H1 (cell line): ENCODE results near the gene COQ5. TPM values are rescaled to one million over a fixed set of nuclear protein-coding genes. Genes with fewer than 3 reads are reported as not detected.

Experiments used
- CTCF ChIA-PET: fragments of 300-600 bp; sonication (Branson Sonifier 250); formaldehyde crosslinking; loops from one replicate; lab custom pipeline; 2021; ENCODE audit not compliant: partially characterized antibody; lab: Charles Lee
- POLR2A ChIA-PET: fragments of 300-600 bp; sonication (Branson Sonifier 250); formaldehyde crosslinking; loops from one replicate; lab custom pipeline; 2021; ENCODE audit warnings: inconsistent platforms; ENCODE audit not compliant: partially characterized antibody; lab: Charles Lee
- DNase-seq, 2 experiments: peaks; one replicate each; pipeline versions ENCODE4 v3.0.0 to v3.0.0-alpha.2; 2010 to 2022; ENCODE audit warnings: low spot score in 2 of 2, low read depth in 1 of 2, mixed read lengths in 1 of 2
- FAIRE-seq: peaks from 2 replicates; lab custom pipeline; 2011; peaks lifted over from hg19 to GRCh38; lab: Jason Lieb, UNC
- H2AFZ ChIP-seq: 2 replicates; pipeline ENCODE4 v1.8.1; 2012; ENCODE audit warnings: low read length, inconsistent platforms
- H2AK5ac ChIP-seq: 2 replicates; pipeline ENCODE4 v1.6.1; 2013; ENCODE audit warnings: low read depth, low read length
- H2BK120ac ChIP-seq: replicated peaks from 2 replicates; pipeline ENCODE3; 2013; ENCODE audit warnings: low read depth, low read length, inconsistent platforms
- H2BK12ac ChIP-seq: 2 replicates; pipeline ENCODE4 v1.6.1; 2013; ENCODE audit warnings: low read depth, low read length
- H2BK15ac ChIP-seq: 2 replicates; pipeline ENCODE4 v1.6.1; 2013; ENCODE audit warnings: low read length
- H2BK20ac ChIP-seq: 2 replicates; pipeline ENCODE4 v1.6.1; 2013; ENCODE audit warnings: low read length
- H2BK5ac ChIP-seq: 2 replicates; pipeline ENCODE4 v1.6.1; 2013; ENCODE audit warnings: low read depth, low read length
- H3K14ac ChIP-seq: 2 replicates; pipeline ENCODE4 v1.6.1; 2013; ENCODE audit warnings: inconsistent platforms; ENCODE audit not compliant: insufficient read length
- H3K18ac ChIP-seq: 2 replicates; pipeline ENCODE4 v1.6.1; 2013; ENCODE audit warnings: low read length; ENCODE audit errors: extremely low read depth
- H3K23ac ChIP-seq: 2 replicates; pipeline ENCODE4 v1.6.1; 2013; ENCODE audit warnings: inconsistent platforms; ENCODE audit not compliant: insufficient read length
- H3K23me2 ChIP-seq: 2 replicates; pipeline ENCODE4 v1.6.1; 2013; ENCODE audit warnings: low read depth, low read length
- H3K27ac ChIP-seq: 2 replicates; pipeline ENCODE4 v1.6.1; 2011; ENCODE audit warnings: low read depth, low read length, inconsistent platforms
- H3K27me3 ChIP-seq, 4 experiments: replicated peaks in 1 of 4; 1 replicate in 1 of 4; 2 replicates in 3 of 4; pipeline versions ENCODE4 v1.6.1 to v1.8.1; 2011 to 2013; ENCODE audit warnings: low read length in 3 of 4, mild to moderate bottlenecking in 3 of 4, inconsistent platforms in 2 of 4, mixed read lengths in 2 of 4, moderate library complexity in 1 of 4; ENCODE audit not compliant: control insufficient read depth in 3 of 4, insufficient read depth in 3 of 4; ENCODE audit errors: extremely low read depth in 1 of 4
- H3K36me3 ChIP-seq, 4 experiments: 2 replicates each; pipeline versions ENCODE4 v1.6.1 to v1.8.1; 2011 to 2013; ENCODE audit warnings: mild to moderate bottlenecking in 4 of 4, low read length in 3 of 4, moderate library complexity in 2 of 4, control low read depth in 1 of 4, inconsistent platforms in 1 of 4; ENCODE audit not compliant: insufficient read depth in 4 of 4, control insufficient read depth in 2 of 4
- H3K4ac ChIP-seq: replicated peaks from 2 replicates; pipeline ENCODE3; 2013; ENCODE audit warnings: low read length, low read depth, mixed read lengths, inconsistent platforms; ENCODE audit not compliant: insufficient read length
- H3K4me1 ChIP-seq, 4 experiments: replicated peaks in 1 of 4; 1 replicate in 1 of 4; 2 replicates in 3 of 4; pipeline versions ENCODE4 v1.6.1 to v1.8.1; 2011 to 2013; ENCODE audit warnings: low read length in 3 of 4, inconsistent platforms in 2 of 4, mixed read lengths in 1 of 4; ENCODE audit not compliant: insufficient read depth in 4 of 4, control insufficient read depth in 3 of 4
- H3K4me2 ChIP-seq, 2 experiments: 2 replicates each; pipeline versions ENCODE4 v1.6.1 to v1.8.1; 2011 to 2013; ENCODE audit warnings: low read depth in 2 of 2, low read length in 2 of 2, control low read depth in 1 of 2, inconsistent platforms in 1 of 2, mild to moderate bottlenecking in 1 of 2; ENCODE audit not compliant: insufficient read depth in 1 of 2
- H3K4me3 ChIP-seq, 4 experiments: fragments of 200-600, 300-600 bp in 1 of 4; sonication (generic), shearing (Covaris generic), sonication (Bioruptor Twin) in 1 of 4; 2 replicates each; pipeline versions ENCODE4 v1.5.1 to v1.8.1; 2011 to 2016; ENCODE audit warnings: low read length in 4 of 4, low read depth in 3 of 4, control low read depth in 2 of 4, inconsistent platforms in 2 of 4, mild to moderate bottlenecking in 2 of 4, mixed read lengths in 1 of 4, moderate library complexity in 1 of 4; ENCODE audit not compliant: insufficient read depth in 2 of 4; ENCODE audit errors: extremely low read depth in 1 of 4
- H3K56ac ChIP-seq: replicated peaks from 2 replicates; pipeline ENCODE3; 2013; ENCODE audit warnings: low read depth, mild to moderate bottlenecking, mixed read lengths, low read length, inconsistent platforms; ENCODE audit not compliant: insufficient read length
- H3K79me1 ChIP-seq: 2 replicates; pipeline ENCODE4 v1.6.1; 2013; ENCODE audit warnings: low read depth, low read length, control low read depth
- H3K79me2 ChIP-seq, 2 experiments: 2 replicates each; pipeline versions ENCODE4 v1.6.1 to v1.8.1; 2012 to 2013; ENCODE audit warnings: low read length in 2 of 2, mild to moderate bottlenecking in 2 of 2, inconsistent platforms in 1 of 2; ENCODE audit not compliant: insufficient read depth in 2 of 2, control insufficient read depth in 1 of 2
- H3K9ac ChIP-seq, 4 experiments: replicated peaks in 1 of 4; 1 replicate in 1 of 4; 2 replicates in 3 of 4; pipeline versions ENCODE4 v1.6.1 to v1.8.1; 2011 to 2013; ENCODE audit warnings: low read depth in 3 of 4, low read length in 3 of 4, control low read depth in 2 of 4, mild to moderate bottlenecking in 2 of 4, moderate library complexity in 2 of 4, inconsistent platforms in 1 of 4; ENCODE audit errors: extremely low read depth in 1 of 4
- H3K9me3 ChIP-seq, 2 experiments: 2 replicates each; pipeline versions ENCODE4 v1.6.1 to v1.8.1; 2012 to 2013; ENCODE audit warnings: mild to moderate bottlenecking in 2 of 2, moderate library complexity in 2 of 2, control low read depth in 1 of 2, inconsistent platforms in 1 of 2, low read depth in 1 of 2, low read length in 1 of 2, mixed read lengths in 1 of 2; ENCODE audit not compliant: insufficient read depth in 2 of 2
- H4K20me1 ChIP-seq, 2 experiments: replicated peaks in 1 of 2; 2 replicates each; pipeline versions ENCODE3 to v1.8.1; 2011 to 2013; ENCODE audit warnings: inconsistent platforms in 2 of 2, low read length in 2 of 2, mild to moderate bottlenecking in 1 of 2; ENCODE audit not compliant: insufficient read depth in 2 of 2, control insufficient read depth in 1 of 2
- H4K5ac ChIP-seq: 2 replicates; pipeline ENCODE4 v1.6.1; 2013; ENCODE audit warnings: low read length, low read depth, mixed read lengths, inconsistent platforms; ENCODE audit not compliant: insufficient read length
- H4K8ac ChIP-seq: 2 replicates; pipeline ENCODE4 v1.8.0; 2013; ENCODE audit warnings: mild to moderate bottlenecking, moderate library complexity, low read length, inconsistent platforms; ENCODE audit not compliant: insufficient read depth; ENCODE audit errors: extremely low read depth
- H4K91ac ChIP-seq: replicated peaks from 2 replicates; pipeline ENCODE3; 2013; ENCODE audit warnings: low read length, mixed read lengths, inconsistent platforms; ENCODE audit not compliant: insufficient read length
- BACH1 ChIP-seq: IDR thresholded peaks from 2 replicates; pipeline ENCODE4 v1.6.1; 2012; ENCODE audit warnings: low read length, improper control_type of control experiment
- BCL11A ChIP-seq, 2 experiments: IDR thresholded peaks; one replicate each; pipeline ENCODE4 v1.6.1; 2011; ENCODE audit warnings: low read depth in 2 of 2, low read length in 2 of 2, mild to moderate bottlenecking in 2 of 2
- CEBPB ChIP-seq: IDR thresholded peaks from 2 replicates; pipeline ENCODE4 v1.6.1; 2012; ENCODE audit warnings: low read depth, low read length
- CHD1 ChIP-seq: IDR thresholded peaks from 2 replicates; pipeline ENCODE4 v1.6.1; 2012; ENCODE audit warnings: low read depth, low read length, improper control_type of control experiment
- CREB1 ChIP-seq: IDR thresholded peaks from 2 replicates; pipeline ENCODE4 v1.6.1; 2012; ENCODE audit warnings: inconsistent platforms
- EZH2 ChIP-seq: fragments of 200-600 bp; sonication (generic); IDR thresholded peaks from 2 replicates; pipeline ENCODE4 v1.7.1; 2012; ENCODE audit warnings: low read depth, mild to moderate bottlenecking, moderate library complexity, low read length, inconsistent platforms; ENCODE audit not compliant: severe bottlenecking
- JUND ChIP-seq: IDR thresholded peaks from 2 replicates; pipeline ENCODE4 v1.6.1; 2011; ENCODE audit warnings: mild to moderate bottlenecking, improper control_type of control experiment, low read length
- POLR2AphosphoS5 ChIP-seq: IDR thresholded peaks from 2 replicates; pipeline ENCODE4 v1.6.1; 2011; ENCODE audit warnings: low read depth, low read length
- SAP30 ChIP-seq: fragments of 300-600 bp; sonication (generic); IDR thresholded peaks from 2 replicates; pipeline ENCODE4 v1.7.1; 2012; ENCODE audit warnings: low read length, moderate library complexity, mild to moderate bottlenecking, inconsistent platforms; ENCODE audit not compliant: insufficient read depth, insufficient replicate concordance
- SIRT6 ChIP-seq: IDR thresholded peaks from one replicate; pipeline ENCODE4 v1.7.1; 2012; ENCODE audit warnings: low read length, inconsistent platforms
- YY1 ChIP-seq: IDR thresholded peaks from 2 replicates; pipeline ENCODE4 v1.6.1; 2011; ENCODE audit warnings: low read depth, mild to moderate bottlenecking, low read length
- WGBS, 2 experiments: shearing (Covaris generic) in 1 of 2; methylation state at CpG; one replicate each; pipeline versions ENCODE4 v1.1.6 to v1.1.7; 2013 to 2015; ENCODE audit warnings: low lambda C conversion rate in 2 of 2, mixed read lengths in 2 of 2, inconsistent platforms in 1 of 2, low coverage in 1 of 2, missing lambda C conversion rate in 1 of 2; ENCODE audit not compliant: insufficient replicate concordance in 2 of 2, insufficient coverage in 1 of 2, insufficient read length in 1 of 2; ENCODE audit errors: extremely low coverage in 1 of 2, missing lambda C conversion rate in 1 of 2; 5-methylcytosine and 5-hydroxymethylcytosine counted together
- polyA plus RNA-seq, 7 experiments: library from polyadenylated mRNA; depleted of rRNA in 3 of 7; stranded (reverse) in 5 of 7; unstranded in 2 of 7; fragments of >200 nt in 5 of 7; fragments of 200-250 nt in 2 of 7; gene quantifications; 1 replicate in 5 of 7; 2 replicates in 1 of 7; 4 replicates in 1 of 7; pipeline versions ENCODE4 v1.2.1 to v1.2.3, GENCODE V29; 2011 to 2013; ENCODE audit warnings: missing spikeins in 2 of 7, mixed read lengths in 2 of 7
- total RNA-seq: library from RNA; stranded (reverse); fragmentation: NEBNext Ultra II Directional; extraction: Animal tissue kit (Norgen Biotek cat#: 25700); gene quantifications from 2 replicates; pipeline ENCODE4 v1.2.1, GENCODE V29; 2021
- TF ChIP-seq, protein P1 (sequence below): IDR thresholded peaks from 2 replicates; pipeline ENCODE4 v1.6.1; 2011; ENCODE audit warnings: low read length, improper control_type of control experiment

The COQ5 gene
- total and polyA plus RNA-seq, 2 of the 8 experiments (the other 6 are each of a cell fraction or from before 2014, with no cell fraction given), result 35.1 to 35.8 TPM

DNA sequence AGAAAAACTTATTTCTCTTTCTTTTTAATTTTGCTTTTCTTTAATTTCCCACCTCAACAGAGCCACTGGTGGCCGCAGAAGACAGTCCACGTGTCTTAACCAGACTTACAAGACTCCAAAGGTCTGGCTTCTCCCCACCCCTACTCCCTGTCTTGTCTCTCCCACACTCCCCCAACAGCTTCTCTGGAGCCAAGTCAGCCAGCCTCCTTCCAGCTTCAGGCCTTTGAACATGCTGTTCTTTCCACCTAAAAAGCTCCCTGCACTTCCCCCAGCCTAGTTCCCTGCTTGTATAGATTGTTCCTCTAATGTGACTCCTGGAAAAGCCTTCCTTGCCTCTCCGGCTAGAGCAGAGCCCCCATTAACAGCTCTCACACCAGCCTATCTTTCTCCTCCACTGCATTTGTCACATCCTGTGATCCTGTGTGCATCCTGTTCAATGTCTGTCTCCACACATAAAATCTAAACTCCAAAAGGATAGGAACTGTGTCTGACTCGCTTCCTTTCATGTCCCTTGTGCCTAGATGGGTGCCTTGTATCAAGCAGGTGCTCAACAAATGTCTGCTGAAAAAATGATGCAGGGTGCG, 40.8 kb downstream of the COQ5 start:
- Histone ChIP-seq H3K9ac (no peak overlapping the region), H3K36me3 (peaks cover 0 to 2% (median 0%) of the 10 kb centered on the region in 4 experiments; a peak in 2 of 8 replicates), H2AFZ (no peak overlapping the region), H3K18ac (no peak overlapping the region), H2BK15ac (no peak overlapping the region), H3K4me3 (no peak overlapping the region), H3K79me2 (no peaks in the 10 kb centered on the region), H2BK20ac (no peak overlapping the region), H3K23me2 (no peaks in the 10 kb centered on the region), H3K9me3 (no peaks in the 10 kb centered on the region; a peak in 1 of 4 replicates), H4K20me1 (no peaks in the 10 kb centered on the region), H4K5ac (no peak overlapping the region), H2BK12ac (no peak overlapping the region), H2BK120ac (no peak overlapping the region), H3K4me2 (no peak overlapping the region), H4K91ac (no peak overlapping the region), H2BK5ac (no peak overlapping the region), H3K4ac (no peak overlapping the region), H3K56ac (no peak overlapping the region), H3K27me3 (no peaks in the 10 kb centered on the region; a peak in 1 of 7 replicates), H2AK5ac (no peak overlapping the region), H3K79me1 (peaks cover 2% of the 10 kb centered on the region; the same call in 1 of the 2 replicates), H3K14ac (no peak overlapping the region), H4K8ac (no peak overlapping the region), H3K23ac (no peak overlapping the region), H3K4me1 (no peaks in the 10 kb centered on the region), H3K27ac (no peak overlapping the region)
- DNase-seq, result no peak
- POLR2A ChIA-PET, result interaction anchor here (1.1 to 1.4 kb wide), 2 partner anchors 13 to 34 kb away, joined by 3 read pairs; no protein-coding TSS in a partner anchor
- WGBS, 2 experiments, result 75% methylated on average over 5 of the region's 5 CpGs; no CpG with 5 or more reads in 1 of the 2 experiments
- CTCF ChIA-PET, result interaction anchor here (6.6 kb wide), 1 partner anchor 20 kb away, joined by 47 read pairs; the partner anchor contains the start of gene SRSF9
- no peak for FAIRE-seq
- TF ChIP-seq CHD1, result no peak
- no peak for TF ChIP-seq SAP30
- TF ChIP-seq, protein P1, sequence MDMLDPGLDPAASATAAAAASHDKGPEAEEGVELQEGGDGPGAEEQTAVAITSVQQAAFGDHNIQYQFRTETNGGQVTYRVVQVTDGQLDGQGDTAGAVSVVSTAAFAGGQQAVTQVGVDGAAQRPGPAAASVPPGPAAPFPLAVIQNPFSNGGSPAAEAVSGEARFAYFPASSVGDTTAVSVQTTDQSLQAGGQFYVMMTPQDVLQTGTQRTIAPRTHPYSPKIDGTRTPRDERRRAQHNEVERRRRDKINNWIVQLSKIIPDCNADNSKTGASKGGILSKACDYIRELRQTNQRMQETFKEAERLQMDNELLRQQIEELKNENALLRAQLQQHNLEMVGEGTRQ, result no peak
- TF ChIP-seq JUND, result no peak
- TF ChIP-seq CEBPB, result no peak
- no peak for TF ChIP-seq POLR2AphosphoS5
- TF ChIP-seq SIRT6, result no peak
- TF ChIP-seq EZH2, result no peak
- no peak for TF ChIP-seq CREB1
- TF ChIP-seq BACH1, result no peak
- TF ChIP-seq YY1, result no peak
- no peak for TF ChIP-seq BCL11A (IDR thresholded peaks at IDR 0.05; ENCODE audit: low read depth in 2 of 2, low read length in 2 of 2)
